ENCODE results near the gene RANBP3L. TPM values are rescaled to one million over a fixed set of nuclear protein-coding genes. Genes with fewer than 3 reads are reported as not detected.

RANBP3L gene
- total RNA-seq, 1 donor from 2014 or later, result 7.1 TPM

DNA sequence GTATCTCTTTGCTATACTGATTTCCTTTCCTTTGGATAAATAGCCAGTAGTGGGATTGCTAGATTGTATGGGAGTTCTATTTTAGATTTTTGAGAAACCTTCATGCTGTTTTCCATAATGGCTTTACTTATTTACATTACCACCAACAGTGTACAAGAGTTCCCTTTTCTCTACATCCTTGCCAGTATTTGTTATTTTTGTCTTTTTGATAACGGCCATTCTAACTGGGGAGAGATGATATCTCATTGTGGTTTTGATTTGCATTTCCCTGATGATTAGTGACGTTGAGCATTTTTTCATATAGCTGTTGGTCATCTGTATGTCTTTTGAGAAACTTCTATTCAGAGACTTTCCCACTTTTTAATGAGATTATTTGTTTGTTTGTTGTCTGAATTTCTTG, 85.8 kb downstream of the RANBP3L start:
- intact Hi-C loops (cut with DNase I), result no loop called here
- DNase-seq, result no peak
- Histone ChIP-seq H3K9me3 (no peaks in the 10 kb centered on the region), H3K4me1 (no peaks in the 10 kb centered on the region), H3K36me3 (peaks cover 61% of the 10 kb centered on the region), H3K4me3 (no peak overlapping the region), H3K27me3 (no peaks in the 10 kb centered on the region), H3K27ac (no peak overlapping the region)
- TF ChIP-seq, protein P1, sequence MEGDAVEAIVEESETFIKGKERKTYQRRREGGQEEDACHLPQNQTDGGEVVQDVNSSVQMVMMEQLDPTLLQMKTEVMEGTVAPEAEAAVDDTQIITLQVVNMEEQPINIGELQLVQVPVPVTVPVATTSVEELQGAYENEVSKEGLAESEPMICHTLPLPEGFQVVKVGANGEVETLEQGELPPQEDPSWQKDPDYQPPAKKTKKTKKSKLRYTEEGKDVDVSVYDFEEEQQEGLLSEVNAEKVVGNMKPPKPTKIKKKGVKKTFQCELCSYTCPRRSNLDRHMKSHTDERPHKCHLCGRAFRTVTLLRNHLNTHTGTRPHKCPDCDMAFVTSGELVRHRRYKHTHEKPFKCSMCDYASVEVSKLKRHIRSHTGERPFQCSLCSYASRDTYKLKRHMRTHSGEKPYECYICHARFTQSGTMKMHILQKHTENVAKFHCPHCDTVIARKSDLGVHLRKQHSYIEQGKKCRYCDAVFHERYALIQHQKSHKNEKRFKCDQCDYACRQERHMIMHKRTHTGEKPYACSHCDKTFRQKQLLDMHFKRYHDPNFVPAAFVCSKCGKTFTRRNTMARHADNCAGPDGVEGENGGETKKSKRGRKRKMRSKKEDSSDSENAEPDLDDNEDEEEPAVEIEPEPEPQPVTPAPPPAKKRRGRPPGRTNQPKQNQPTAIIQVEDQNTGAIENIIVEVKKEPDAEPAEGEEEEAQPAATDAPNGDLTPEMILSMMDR (IDR thresholded peaks at IDR 0.05), result no peak
- no peak for ATAC-seq

DNA sequence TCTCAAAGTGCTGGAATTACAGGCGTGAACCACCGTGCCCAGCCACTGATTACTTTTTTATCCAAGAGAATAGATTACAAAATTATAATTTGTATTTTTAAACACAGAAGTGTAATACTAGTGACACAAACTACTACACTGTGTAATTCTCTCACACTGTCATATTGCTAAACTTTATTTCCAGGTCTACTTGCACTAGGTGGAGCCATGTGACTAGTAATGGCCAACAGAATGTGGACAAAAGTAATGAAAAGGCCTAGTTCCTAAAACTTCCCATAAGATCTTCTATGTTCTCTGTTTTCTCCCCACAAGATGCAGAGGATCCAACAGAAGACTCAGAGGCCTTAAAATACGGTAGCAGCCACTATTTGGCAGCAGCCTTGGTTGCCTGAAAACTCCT, 87.3 kb downstream of the RANBP3L start:
- TF ChIP-seq, protein P1 (IDR thresholded peaks at IDR 0.05), result peak; percentile 15
- no peak for ATAC-seq
- Histone ChIP-seq H3K27me3 (no peaks in the 10 kb centered on the region), H3K27ac (no peak overlapping the region), H3K36me3 (peaks cover 56% of the 10 kb centered on the region), H3K4me1 (no peaks in the 10 kb centered on the region), H3K9me3 (no peaks in the 10 kb centered on the region), H3K4me3 (no peak overlapping the region)
- no peak for DNase-seq
- intact Hi-C loops (cut with DNase I), result no loop called here

DNA sequence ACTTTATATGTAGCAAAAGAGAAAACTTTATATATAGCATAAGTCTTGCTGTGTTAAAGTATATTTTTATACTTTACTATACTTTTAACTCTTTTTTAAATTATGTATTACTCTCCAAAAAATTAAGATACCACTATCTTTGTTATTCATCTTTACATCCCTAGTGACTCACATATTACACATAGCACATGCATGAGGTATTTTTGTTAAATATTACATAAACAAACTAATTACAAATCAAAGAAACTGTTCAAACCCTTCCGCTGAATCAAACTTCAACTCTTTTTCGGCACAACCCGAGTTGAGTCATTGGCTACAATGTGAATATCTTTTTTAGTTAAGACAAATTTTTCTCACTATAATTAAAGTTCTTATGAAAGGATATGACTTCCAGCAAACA, 92.0 kb downstream of the RANBP3L start:
- Histone ChIP-seq H3K27me3 (no peaks in the 10 kb centered on the region), H3K36me3 (peaks cover 41% of the 10 kb centered on the region), H3K4me3 (no peak overlapping the region), H3K9me3 (no peaks in the 10 kb centered on the region), H3K4me1 (no peaks in the 10 kb centered on the region), H3K27ac (no peak overlapping the region)
- DNase-seq (no peak), ATAC-seq (no peak)
- intact Hi-C loops (cut with DNase I), result no loop called here
- TF ChIP-seq, protein P1 (IDR thresholded peaks at IDR 0.05), result no peak

DNA sequence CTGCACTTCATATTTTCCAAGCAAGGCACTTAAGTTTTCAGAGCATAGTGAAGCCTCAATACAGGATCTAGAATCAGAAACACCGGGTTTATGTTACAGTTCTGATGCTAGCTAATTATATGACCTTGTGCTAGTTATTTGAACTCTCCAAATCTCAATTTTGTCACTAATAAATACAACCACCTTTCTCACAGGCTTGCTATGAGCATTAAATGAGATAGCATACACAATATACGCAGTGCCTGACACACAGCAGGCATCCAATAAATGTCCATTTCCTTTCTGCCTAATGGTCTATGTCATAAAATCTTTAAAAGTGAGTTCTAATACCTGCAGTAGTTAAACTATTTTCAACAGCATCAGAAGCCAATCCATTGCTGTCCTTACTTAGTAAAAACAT, 92.9 kb downstream of the RANBP3L start:
- no peak overlapping the region for H3K27ac ChIP-seq
- no peaks in the 10 kb centered on the region for H3K4me1 ChIP-seq
- H3K27me3 ChIP-seq, result no peaks in the 10 kb centered on the region
- TF ChIP-seq, protein P1 (IDR thresholded peaks at IDR 0.05), result no peak
- peaks cover 48% of the 10 kb centered on the region for H3K36me3 ChIP-seq
- intact Hi-C loops (cut with DNase I), result no loop called here
- no peak for DNase-seq
- no peak for ATAC-seq
- H3K4me3 ChIP-seq, result no peak overlapping the region
- no peaks in the 10 kb centered on the region for H3K9me3 ChIP-seq

DNA sequence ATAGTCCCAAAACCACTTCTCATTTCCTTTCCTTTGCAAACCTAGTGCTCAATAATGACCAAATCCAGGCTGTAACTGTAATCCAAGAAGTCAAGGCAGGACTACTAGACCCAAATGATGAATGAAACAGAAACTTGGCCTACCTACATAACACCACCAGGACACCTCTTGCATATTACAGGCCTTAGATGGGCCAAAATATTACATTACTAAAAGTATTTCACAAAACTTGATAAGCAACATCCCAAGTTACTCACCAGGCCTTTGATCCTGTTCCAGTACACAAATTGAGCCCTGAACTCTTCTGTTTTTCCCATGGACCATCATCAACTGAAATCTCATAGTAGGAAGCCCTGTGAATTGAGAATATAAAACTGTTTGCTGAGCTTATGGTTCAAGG, 94.8 kb downstream of the RANBP3L start:
- TF ChIP-seq, protein P1 (IDR thresholded peaks at IDR 0.05), result no peak
- no peak for DNase-seq
- intact Hi-C loops (cut with DNase I), result no loop called here
- Histone ChIP-seq H3K27me3 (no peaks in the 10 kb centered on the region), H3K4me3 (no peak overlapping the region), H3K4me1 (no peaks in the 10 kb centered on the region), H3K27ac (no peak overlapping the region), H3K9me3 (no peaks in the 10 kb centered on the region), H3K36me3 (peaks cover 34% of the 10 kb centered on the region)
- no peak for ATAC-seq

DNA sequence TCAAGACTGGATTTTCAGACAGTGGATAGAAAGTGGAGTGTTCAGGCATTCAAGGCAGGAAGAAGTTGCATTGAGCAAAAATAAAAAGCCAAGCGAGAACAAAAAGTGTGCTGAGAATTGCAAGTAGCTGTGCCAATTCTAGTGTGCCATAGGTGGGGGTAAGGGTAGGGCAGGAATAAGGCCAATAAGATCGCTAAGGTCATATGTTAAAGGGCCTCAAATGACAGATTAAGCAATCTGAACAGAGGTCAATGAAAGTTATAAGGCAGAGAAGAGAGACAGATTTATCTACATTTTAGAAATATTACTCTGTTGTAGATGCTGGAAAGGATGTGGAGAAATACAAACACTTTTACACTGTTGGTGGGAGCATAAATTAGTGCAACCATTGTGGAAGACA, 96.4 kb downstream of the RANBP3L start:
- Histone ChIP-seq H3K36me3 (peaks cover 27% of the 10 kb centered on the region), H3K27ac (no peak overlapping the region), H3K9me3 (no peaks in the 10 kb centered on the region), H3K4me3 (no peak overlapping the region), H3K27me3 (no peaks in the 10 kb centered on the region), H3K4me1 (no peaks in the 10 kb centered on the region)
- no peak for DNase-seq
- ATAC-seq, result no peak
- intact Hi-C loops (cut with DNase I), result no loop called here
- TF ChIP-seq, protein P1 (IDR thresholded peaks at IDR 0.05), result no peak
